Neuronal stem cell (in vitro differentiated cells): ENCODE data around the gene INTS6.

Experiments used
- DNase-seq: peaks from one replicate; pipeline ENCODE4 v3.0.0-alpha.2; 2013; ENCODE audit warnings: low spot score
- H2AFZ ChIP-seq: one replicate; pipeline ENCODE4 v1.6.1; 2013; ENCODE audit warnings: mild to moderate bottlenecking, low read length, inconsistent platforms
- H2AK5ac ChIP-seq: 2 replicates; pipeline ENCODE4 v1.6.1; 2013; ENCODE audit warnings: low read depth, mild to moderate bottlenecking, inconsistent platforms, low read length, moderate library complexity, mixed read lengths
- H2BK120ac ChIP-seq: 2 replicates; pipeline ENCODE4 v1.6.1; 2013; ENCODE audit warnings: low read depth, mild to moderate bottlenecking, inconsistent platforms, low read length, moderate library complexity, mixed read lengths
- H2BK12ac ChIP-seq: one replicate; pipeline ENCODE4 v1.6.1; 2013; ENCODE audit warnings: low read length, inconsistent platforms
- H2BK15ac ChIP-seq: 2 replicates; pipeline ENCODE4 v1.6.1; 2013; ENCODE audit warnings: mild to moderate bottlenecking, low read length, inconsistent platforms, mixed read lengths
- H2BK5ac ChIP-seq: one replicate; pipeline ENCODE4 v1.6.1; 2013; ENCODE audit warnings: inconsistent platforms, mild to moderate bottlenecking, low read length, moderate library complexity
- H3K14ac ChIP-seq: one replicate; pipeline ENCODE4 v1.6.1; 2013; ENCODE audit warnings: low read length, inconsistent platforms
- H3K18ac ChIP-seq: 2 replicates; pipeline ENCODE4 v1.6.1; 2013; ENCODE audit warnings: low read length, inconsistent platforms
- H3K23ac ChIP-seq: 2 replicates; pipeline ENCODE4 v1.6.1; 2013; ENCODE audit warnings: low read depth, mild to moderate bottlenecking, mixed read lengths, low read length, inconsistent platforms; ENCODE audit not compliant: poor library complexity
- H3K27ac ChIP-seq: replicated peaks from 3 replicates; pipeline ENCODE4 v1.5.1; 2013; ENCODE audit warnings: low read length, inconsistent platforms
- H3K27me3 ChIP-seq, 3 experiments: 2 replicates each; pipeline ENCODE4 v1.6.1; 2013; ENCODE audit warnings: low read length in 3 of 3, mild to moderate bottlenecking in 2 of 3, inconsistent platforms in 1 of 3, low read depth in 1 of 3, mixed read lengths in 1 of 3, moderate library complexity in 1 of 3; ENCODE audit not compliant: control insufficient read depth in 3 of 3, insufficient read depth in 3 of 3
- H3K36me3 ChIP-seq, 2 donors: replicated peaks in 1 of 2; 2 replicates each; pipeline ENCODE4 v1.6.1; 2013; ENCODE audit warnings: low read length in 2 of 2; ENCODE audit not compliant: control insufficient read depth in 2 of 2, insufficient read depth in 2 of 2
- H3K4ac ChIP-seq: 2 replicates; pipeline ENCODE4 v1.6.1; 2013; ENCODE audit warnings: inconsistent platforms, mild to moderate bottlenecking, low read length, moderate library complexity
- H3K4me1 ChIP-seq, 2 donors: 1 replicate in 1 of 2; 2 replicates in 1 of 2; pipeline ENCODE4 v1.6.1; 2013; ENCODE audit warnings: low read length in 2 of 2, low read depth in 1 of 2; ENCODE audit not compliant: control insufficient read depth in 2 of 2, insufficient read depth in 1 of 2
- H3K4me2 ChIP-seq: one replicate; pipeline ENCODE4 v1.6.1; 2013; ENCODE audit warnings: mild to moderate bottlenecking, low read length, inconsistent platforms; ENCODE audit not compliant: insufficient read depth, poor library complexity, severe bottlenecking
- H3K4me3 ChIP-seq, 2 donors: 2 replicates each; pipeline ENCODE4 v1.5.1; 2013; ENCODE audit warnings: low read length in 2 of 2, mild to moderate bottlenecking in 2 of 2, inconsistent platforms in 1 of 2, moderate library complexity in 1 of 2
- H3K79me1 ChIP-seq: one replicate; pipeline ENCODE4 v1.6.1; 2013; ENCODE audit warnings: low read depth, mild to moderate bottlenecking, inconsistent platforms, low read length, moderate library complexity
- H3K9ac ChIP-seq: one replicate; pipeline ENCODE4 v1.6.1; 2013; ENCODE audit warnings: mild to moderate bottlenecking, low read depth, low read length, inconsistent platforms; ENCODE audit not compliant: poor library complexity
- H3K9me3 ChIP-seq, 2 donors: replicated peaks in 1 of 2; 2 replicates each; pipeline versions ENCODE3 to v1.6.1; 2013; ENCODE audit warnings: low read length in 2 of 2, mild to moderate bottlenecking in 2 of 2, inconsistent platforms in 1 of 2, low read depth in 1 of 2, mixed read lengths in 1 of 2, moderate library complexity in 1 of 2; ENCODE audit not compliant: control insufficient read depth in 2 of 2, insufficient read depth in 1 of 2
- H4K8ac ChIP-seq: one replicate; pipeline ENCODE4 v1.6.1; 2013; ENCODE audit warnings: low read depth, mild to moderate bottlenecking, inconsistent platforms, low read length, moderate library complexity
- H4K91ac ChIP-seq: one replicate; pipeline ENCODE4 v1.6.1; 2013; ENCODE audit warnings: low read length, low read depth, mild to moderate bottlenecking, inconsistent platforms; ENCODE audit not compliant: poor library complexity
- WGBS, 2 donors: extraction: QIAGEN DNeasy Blood & Tissue Kit; methylation state at CpG; one replicate each; pipeline ENCODE4 v1.1.7; 2013; ENCODE audit warnings: missing lambda C conversion rate in 2 of 2, mixed read lengths in 1 of 2; ENCODE audit not compliant: insufficient read length in 2 of 2, insufficient replicate concordance in 1 of 2; ENCODE audit errors: extremely low coverage in 2 of 2; 5-methylcytosine and 5-hydroxymethylcytosine counted together

Gene INTS6

DNA sequence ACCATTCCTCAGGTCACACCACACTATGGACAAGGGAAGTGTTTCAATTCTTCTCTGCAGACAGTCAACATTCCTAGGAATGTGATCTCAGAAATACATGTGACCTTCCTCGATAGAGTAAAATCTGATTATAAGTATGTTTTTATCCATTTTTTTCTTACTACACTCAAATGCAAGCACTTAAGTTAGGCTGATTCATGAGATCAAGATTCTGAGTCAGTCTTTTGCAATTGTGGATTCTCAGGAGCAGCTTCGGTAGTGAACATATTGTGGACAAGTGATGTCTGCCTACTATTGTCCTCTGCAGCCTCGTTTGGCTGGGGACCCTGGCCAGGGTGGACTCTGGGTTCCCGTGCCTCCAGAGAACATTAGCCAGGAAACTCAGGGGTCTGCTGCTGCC, 110.1 kb downstream of the INTS6 start:
- no peak overlapping the region for H4K91ac ChIP-seq
- H3K27me3 ChIP-seq: no peaks in the 10 kb centered on the region
- no peak overlapping the region for H2AFZ ChIP-seq
- H2BK15ac ChIP-seq: no peak overlapping the region
- H3K18ac ChIP-seq: no peak overlapping the region
- no peak overlapping the region for H3K4me3 ChIP-seq
- no peak overlapping the region for H2BK120ac ChIP-seq
- no peak overlapping the region for H3K9ac ChIP-seq
- no peak overlapping the region for H2BK5ac ChIP-seq
- H3K79me1 ChIP-seq: no peaks in the 10 kb centered on the region
- no peak overlapping the region for H3K27ac ChIP-seq
- H3K14ac ChIP-seq: no peak overlapping the region
- H2AK5ac ChIP-seq: no peak overlapping the region
- H3K23ac ChIP-seq: no peak overlapping the region
- no peaks in the 10 kb centered on the region for H3K4me1 ChIP-seq
- H3K4ac ChIP-seq: no peak overlapping the region
- no peak overlapping the region for H2BK12ac ChIP-seq
- H3K9me3 ChIP-seq: no peaks in the 10 kb centered on the region
- no peak for DNase-seq
- no peaks in the 10 kb centered on the region for H3K36me3 ChIP-seq
- no CpG with 5 or more reads among the region's 4 CpGs for WGBS, 2 donors
- H4K8ac ChIP-seq: no peak overlapping the region
- H3K4me2 ChIP-seq: no peak overlapping the region

DNA sequence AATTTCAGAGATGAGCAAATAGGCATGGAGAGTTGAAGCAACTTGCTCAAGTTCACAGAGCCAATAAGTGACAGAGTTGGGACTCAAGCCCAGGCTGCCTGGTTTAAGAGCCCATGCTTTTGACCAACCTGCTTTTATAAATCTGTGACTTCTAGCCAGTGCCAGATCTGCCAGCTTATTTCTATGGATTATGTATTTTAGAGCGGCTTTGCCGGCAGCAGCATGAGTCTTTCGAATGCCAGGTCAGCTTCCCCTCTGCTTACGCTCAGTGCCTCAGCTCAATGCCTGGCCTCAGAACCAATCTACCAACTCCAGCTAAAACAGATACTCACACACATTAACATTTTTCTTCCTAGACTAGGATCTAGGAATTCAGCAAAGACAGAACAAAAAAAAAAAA, 111.0 kb downstream of the INTS6 start:
- Histone ChIP-seq H3K9me3 (peaks cover 0 to 1% of the 10 kb centered on the region in 2 donors), H3K36me3 (no peaks in the 10 kb centered on the region), H2BK5ac (no peak overlapping the region), H3K23ac (no peak overlapping the region), H2AK5ac (no peak overlapping the region), H3K4me1 (no peaks in the 10 kb centered on the region), H4K91ac (no peak overlapping the region), H2BK15ac (no peak overlapping the region), H2AFZ (no peak overlapping the region), H3K27ac (no peak overlapping the region), H3K18ac (no peak overlapping the region), H3K4me2 (no peak overlapping the region), H2BK12ac (no peak overlapping the region), H2BK120ac (no peak overlapping the region), H3K4me3 (no peak overlapping the region), H3K9ac (no peak overlapping the region), H3K4ac (no peak overlapping the region), H4K8ac (no peak overlapping the region), H3K27me3 (no peaks in the 10 kb centered on the region), H3K79me1 (peaks cover under 1% of the 10 kb centered on the region), H3K14ac (no peak overlapping the region)
- no peak for DNase-seq
- WGBS, 2 donors: no CpG with 5 or more reads among the region's 4 CpGs

- Histone ChIP-seq H3K23ac (no peak overlapping the region), H3K27ac (no peak overlapping the region), H3K9ac (no peak overlapping the region), H3K4me3 (no peak overlapping the region), H4K8ac (no peak overlapping the region), H2BK15ac (no peak overlapping the region), H3K4me2 (no peak overlapping the region), H3K4me1 (no peaks in the 10 kb centered on the region), H3K9me3 (peaks cover 0 to 1% of the 10 kb centered on the region in 2 donors), H2AK5ac (no peak overlapping the region), H2BK120ac (no peak overlapping the region), H3K36me3 (no peaks in the 10 kb centered on the region), H4K91ac (no peak overlapping the region), H3K79me1 (peaks cover 2% of the 10 kb centered on the region), H3K27me3 (no peaks in the 10 kb centered on the region), H2AFZ (no peak overlapping the region), H3K4ac (no peak overlapping the region), H2BK12ac (no peak overlapping the region), H2BK5ac (no peak overlapping the region), H3K14ac (no peak overlapping the region), H3K18ac (peak overlapping the region; percentile 5)
- DNase-seq: no peak
- WGBS, 2 donors: no CpG with 5 or more reads among the region's 2 CpGs
Measured at GRCh38 chr13:51341232-51341631, 111.6 kb downstream of the INTS6 start.

DNA sequence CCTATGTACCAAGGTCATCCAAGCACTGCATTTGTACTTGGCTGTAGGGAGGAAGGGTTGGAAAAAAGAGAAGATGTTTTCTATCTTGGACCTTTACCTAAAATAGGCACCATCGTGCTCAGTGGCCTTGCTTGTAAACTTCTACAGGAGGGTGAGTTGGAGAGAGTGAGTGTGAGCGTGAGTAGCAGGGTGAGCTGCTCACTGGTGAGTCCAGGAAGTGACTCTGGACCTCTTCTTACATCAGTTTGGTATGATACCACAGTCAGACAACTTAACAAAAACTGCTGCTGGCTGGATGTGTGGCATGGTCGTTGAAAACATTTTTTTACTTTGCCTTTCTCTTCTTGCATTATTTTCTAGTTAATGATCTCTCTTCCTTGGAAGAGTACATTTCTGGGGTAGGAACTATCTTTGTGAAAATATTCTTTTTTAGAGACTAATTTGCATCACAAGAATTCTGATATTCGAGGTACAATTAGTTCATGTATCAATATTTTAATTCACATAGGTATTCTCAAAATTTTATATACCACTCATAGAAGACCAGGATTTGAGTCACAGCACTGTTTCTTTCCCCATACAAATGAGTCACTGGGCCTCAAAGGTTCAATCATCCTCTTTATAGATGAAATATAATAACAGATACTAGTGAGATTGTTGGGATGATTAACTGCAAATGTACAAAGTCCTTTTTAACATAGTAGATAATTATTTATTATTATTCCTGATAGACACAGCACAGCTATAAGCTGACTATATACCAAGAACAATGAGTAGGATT, 112.7 kb downstream of the INTS6 start:
- Histone ChIP-seq H2BK5ac (no peak overlapping the region), H2BK15ac (no peak overlapping the region), H3K23ac (no peak overlapping the region), H2AFZ (no peak overlapping the region), H3K79me1 (peaks cover 2% of the 10 kb centered on the region), H3K4me1 (no peaks in the 10 kb centered on the region), H2AK5ac (no peak overlapping the region), H3K18ac (no peak overlapping the region), H3K4me2 (no peak overlapping the region), H3K9ac (no peak overlapping the region), H3K9me3 (peaks cover 0 to 1% of the 10 kb centered on the region in 2 donors), H2BK120ac (no peak overlapping the region), H3K4me3 (no peak overlapping the region), H3K27me3 (no peaks in the 10 kb centered on the region), H3K27ac (no peak overlapping the region), H3K36me3 (no peaks in the 10 kb centered on the region), H2BK12ac (no peak overlapping the region), H3K14ac (no peak overlapping the region), H4K8ac (no peak overlapping the region), H4K91ac (no peak overlapping the region), H3K4ac (no peak overlapping the region)
- no CpG with 5 or more reads among the region's 4 CpGs for WGBS, 2 donors
- DNase-seq: no peak
